K562 (cell line): ENCODE measurements around the gene LANCL3. TPM values are rescaled to one million over a fixed set of nuclear protein-coding genes. Genes with fewer than 3 reads are reported as not detected.

ENCODE experiments used
- RERE ChIP-seq: sonication (generic); formaldehyde crosslinking; IDR thresholded peaks from 2 replicates; pipeline ENCODE4 v1.8.0; 2023; ENCODE audit warnings: missing genetic modification reagents, mild to moderate bottlenecking, borderline replicate concordance
- ZBTB11 ChIP-seq, 3 experiments: fragments of 200-800 bp in 1 of 3; fragments of 250-450 bp in 1 of 3; fragments of 450-650 bp in 1 of 3; sonication (Bioruptor Pico) in 1 of 3; sonication (Bioruptor generic) in 1 of 3; formaldehyde crosslinking in 1 of 3; IDR thresholded peaks; 2 replicates each; pipeline versions ENCODE4 v1.6.1 to v1.8.0; 2016 to 2022; ENCODE audit warnings: mild to moderate bottlenecking in 2 of 3, missing genetic modification characterization in 2 of 3, missing compliant biosample characterization in 1 of 3, moderate library complexity in 1 of 3
- polyA plus RNA-seq, 8 experiments: library from polyadenylated mRNA; depleted of rRNA in 4 of 8; stranded (reverse) in 5 of 8; unstranded in 3 of 8; fragments of >200 nt; fragmentation: Nextera tagmentation in 2 of 8; fragmentation: Illumina TruSeq in 1 of 8; extraction: Ambion mirVana in 2 of 8; extraction: Trizol in 1 of 8; gene quantifications; 2 replicates each; pipeline versions ENCODE4 v1.2.1 to v1.2.3, GENCODE V29; 2011 to 2014; ENCODE audit warnings: inconsistent platforms in 1 of 8, missing spikeins in 1 of 8
- total RNA-seq, 7 experiments: library from RNA; depleted of rRNA in 6 of 7; stranded (reverse); fragments of >200 nt in 6 of 7; fragmentation: Illumina TruSeq in 2 of 7; extraction: Trizol in 2 of 7; gene quantifications; 2 replicates each; pipeline versions ENCODE4 v1.2.1 to v1.2.3, GENCODE V29; 2011 to 2021; ENCODE audit warnings: low replicate concordance in 1 of 7

The LANCL3 gene
- total and polyA plus RNA-seq, 9 of the 15 experiments (the other 6 are each of a cell fraction or from before 2014, with no cell fraction given) = 0.41 to 1.5 (median 0.58) TPM

- TF ChIP-seq RERE (CRISPR knock-in tag) (no peak), ZBTB11 (CRISPR knock-in tag; IDR thresholded peaks at IDR 0.05) (no peak)
- TF ChIP-seq, all 486 proteins: peak for 0
These were observed 130.1 kb downstream of the LANCL3 start (continued) for GRCh38 chrX:37701588-37701987.
